ENCODE results near the gene EXOC4. TPM values are rescaled to one million over a fixed set of nuclear protein-coding genes. Genes with fewer than 3 reads are reported as not detected.

EXOC4 gene
- total RNA-seq, 2 donors from 2014 or later = 48.9 to 102 TPM

- no peak for DNase-seq (ENCODE audit: low spot score)
- intact Hi-C loops (cut with DNase I) = no loop called here
- H3K27ac ChIP-seq = no peak overlapping the region
- H3K4me3 ChIP-seq = no peak overlapping the region
- H3K27me3 ChIP-seq (replicated peaks; ENCODE audit: insufficient read depth) = no peaks in the 10 kb centered on the region
- TF ChIP-seq POLR2A (IDR thresholded peaks at IDR 0.05) = no peak
- TF ChIP-seq, protein P1, sequence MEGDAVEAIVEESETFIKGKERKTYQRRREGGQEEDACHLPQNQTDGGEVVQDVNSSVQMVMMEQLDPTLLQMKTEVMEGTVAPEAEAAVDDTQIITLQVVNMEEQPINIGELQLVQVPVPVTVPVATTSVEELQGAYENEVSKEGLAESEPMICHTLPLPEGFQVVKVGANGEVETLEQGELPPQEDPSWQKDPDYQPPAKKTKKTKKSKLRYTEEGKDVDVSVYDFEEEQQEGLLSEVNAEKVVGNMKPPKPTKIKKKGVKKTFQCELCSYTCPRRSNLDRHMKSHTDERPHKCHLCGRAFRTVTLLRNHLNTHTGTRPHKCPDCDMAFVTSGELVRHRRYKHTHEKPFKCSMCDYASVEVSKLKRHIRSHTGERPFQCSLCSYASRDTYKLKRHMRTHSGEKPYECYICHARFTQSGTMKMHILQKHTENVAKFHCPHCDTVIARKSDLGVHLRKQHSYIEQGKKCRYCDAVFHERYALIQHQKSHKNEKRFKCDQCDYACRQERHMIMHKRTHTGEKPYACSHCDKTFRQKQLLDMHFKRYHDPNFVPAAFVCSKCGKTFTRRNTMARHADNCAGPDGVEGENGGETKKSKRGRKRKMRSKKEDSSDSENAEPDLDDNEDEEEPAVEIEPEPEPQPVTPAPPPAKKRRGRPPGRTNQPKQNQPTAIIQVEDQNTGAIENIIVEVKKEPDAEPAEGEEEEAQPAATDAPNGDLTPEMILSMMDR (IDR thresholded peaks at IDR 0.05) = no peak
- no peak for TF ChIP-seq POLR2AphosphoS5 (IDR thresholded peaks at IDR 0.05)
- no peaks in the 10 kb centered on the region for H3K36me3 ChIP-seq
- WGBS = 69% methylated on average over 4 of the region's 4 CpGs
- no peaks in the 10 kb centered on the region for H3K4me1 ChIP-seq (replicated peaks)
- no peaks in the 10 kb centered on the region for H3K9me3 ChIP-seq
Observed at GRCh38 chr7:133364959-133365690, 112.2 kb downstream of the EXOC4 start.

- Histone ChIP-seq H3K4me1 (replicated peaks) (no peaks in the 10 kb centered on the region), H3K4me3 (no peak overlapping the region), H3K27ac (no peak overlapping the region), H3K27me3 (replicated peaks; ENCODE audit: insufficient read depth) (no peaks in the 10 kb centered on the region), H3K36me3 (no peaks in the 10 kb centered on the region), H3K9me3 (no peaks in the 10 kb centered on the region)
- WGBS = 61% methylated on average over 3 of the region's 3 CpGs
- DNase-seq (ENCODE audit: low spot score) = no peak
- intact Hi-C loops (cut with DNase I) = no loop called here
- no peak for TF ChIP-seq POLR2A (IDR thresholded peaks at IDR 0.05)
- TF ChIP-seq, protein P1 (IDR thresholded peaks at IDR 0.05) = no peak
- no peak for TF ChIP-seq POLR2AphosphoS5 (IDR thresholded peaks at IDR 0.05)
Observed at GRCh38 chr7:133365917-133366316, 113.0 kb downstream of the EXOC4 start.

DNA sequence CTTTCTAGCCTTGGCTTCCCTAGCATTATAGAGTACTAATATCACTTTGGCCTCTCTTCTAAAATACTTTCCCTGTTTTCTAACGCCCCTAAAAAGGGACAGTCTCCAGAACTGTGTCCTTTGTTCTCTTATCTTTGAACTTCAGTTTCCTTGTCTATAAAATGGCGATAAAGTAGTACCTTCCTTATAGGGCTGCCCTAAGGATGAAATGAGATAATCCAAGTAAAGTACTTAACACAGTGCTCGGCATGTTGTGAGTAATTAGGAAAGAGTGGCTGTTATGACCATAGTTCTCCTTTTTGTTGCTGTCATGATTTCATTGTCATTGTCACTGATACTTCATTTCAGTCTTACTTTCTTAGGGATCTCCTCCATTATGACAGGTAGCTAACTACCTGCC, 114.7 kb downstream of the EXOC4 start:
- intact Hi-C loops (cut with DNase I) = no loop called here
- H3K27ac ChIP-seq = no peak overlapping the region
- H3K9me3 ChIP-seq = no peaks in the 10 kb centered on the region
- no peak overlapping the region for H3K4me3 ChIP-seq
- TF ChIP-seq, protein P1 (IDR thresholded peaks at IDR 0.05) = no peak
- no peak for TF ChIP-seq POLR2A (IDR thresholded peaks at IDR 0.05)
- no peak for TF ChIP-seq POLR2AphosphoS5 (IDR thresholded peaks at IDR 0.05)
- no peak for DNase-seq (ENCODE audit: low spot score)
- WGBS = 56% methylated on average over 3 of the region's 3 CpGs
- H3K4me1 ChIP-seq (replicated peaks) = no peaks in the 10 kb centered on the region
- H3K27me3 ChIP-seq (replicated peaks; ENCODE audit: insufficient read depth) = no peaks in the 10 kb centered on the region
- H3K36me3 ChIP-seq = no peaks in the 10 kb centered on the region

- 87% methylated on average over 3 of the region's 3 CpGs for WGBS
- no peaks in the 10 kb centered on the region for H3K9me3 ChIP-seq
- TF ChIP-seq POLR2AphosphoS5 (IDR thresholded peaks at IDR 0.05) (no peak), POLR2A (IDR thresholded peaks at IDR 0.05) (no peak)
- TF ChIP-seq, protein P1 (IDR thresholded peaks at IDR 0.05) = no peak
- H3K27me3 ChIP-seq (replicated peaks; ENCODE audit: insufficient read depth) = no peaks in the 10 kb centered on the region
- intact Hi-C loops (cut with DNase I) = no loop called here
- H3K36me3 ChIP-seq = no peaks in the 10 kb centered on the region
- no peak overlapping the region for H3K27ac ChIP-seq
- no peaks in the 10 kb centered on the region for H3K4me1 ChIP-seq (replicated peaks)
- no peak overlapping the region for H3K4me3 ChIP-seq
- DNase-seq (ENCODE audit: low spot score) = no peak
Observed at GRCh38 chr7:133369130-133369529, 116.3 kb downstream of the EXOC4 start.

GRCh38 chr7:133371616-133372015, 118.7 kb downstream of the EXOC4 start:
- no peak for DNase-seq (ENCODE audit: low spot score)
- 85% methylated on average over 4 of the region's 4 CpGs for WGBS

More at GRCh38 chr7:133371616-133372015, 118.7 kb downstream of the EXOC4 start:
- H3K36me3 ChIP-seq = no peaks in the 10 kb centered on the region
- no peak for TF ChIP-seq POLR2AphosphoS5 (IDR thresholded peaks at IDR 0.05)
- no peak for TF ChIP-seq POLR2A (IDR thresholded peaks at IDR 0.05)
- TF ChIP-seq, protein P1 (IDR thresholded peaks at IDR 0.05) = no peak
- intact Hi-C loops (cut with DNase I) = no loop called here
- no peaks in the 10 kb centered on the region for H3K9me3 ChIP-seq
- H3K4me1 ChIP-seq (replicated peaks) = no peaks in the 10 kb centered on the region
- no peak overlapping the region for H3K27ac ChIP-seq
- H3K27me3 ChIP-seq (replicated peaks; ENCODE audit: insufficient read depth) = no peaks in the 10 kb centered on the region
- H3K4me3 ChIP-seq = no peak overlapping the region
